Mucosa of descending colon (tissue), 3 donors: ENCODE data around the gene TAP2. TPM values are rescaled to one million over a fixed set of nuclear protein-coding genes. Genes with fewer than 3 reads are reported as not detected.

Source experiments
- ATAC-seq: fragments of 200-7000 bp; cut with Tn5 transposase; one replicate; pipeline ENCODE4 v1.9.1; 2020; ENCODE audit warnings: mild to moderate bottlenecking, moderate library complexity
- DNase-seq, 3 donors: peaks; one replicate each; pipeline ENCODE4 v3.0.0-alpha.2; 2020
- H3K36me3 ChIP-seq: fragments of 200-600 bp; one replicate; pipeline ENCODE4 v1.8.0; 2021; ENCODE audit warnings: low read depth, mild to moderate bottlenecking
- H3K4me1 ChIP-seq: fragments of 200-600 bp; one replicate; pipeline ENCODE4 v1.8.0; 2021; ENCODE audit warnings: low read depth, mild to moderate bottlenecking
- H3K4me3 ChIP-seq: fragments of 200-600 bp; one replicate; pipeline ENCODE4 v1.8.0; 2021; ENCODE audit warnings: mild to moderate bottlenecking
- H3K9me3 ChIP-seq: fragments of 200-600 bp; one replicate; pipeline ENCODE4 v1.8.0; 2021; ENCODE audit warnings: mild to moderate bottlenecking
- intact Hi-C, 2 donors: fragments of 100-400 bp; cut with DNase I in 1 of 2; cut with micrococcal nuclease in 1 of 2; formaldehyde crosslinking; loops; one replicate each; pipeline versions ENCODE4 v1.11.0 to v1.11.1; 2022; cut with DNase I, micrococcal nuclease
- total RNA-seq, 3 donors: library from RNA; stranded (reverse); fragmentation: NEBNext Ultra II Directional in 2 of 3; extraction: Animal tissue kit (Norgen Biotek cat#: 25700) in 2 of 3; gene quantifications; one replicate each; pipeline versions ENCODE4 v1.2.1 to v1.2.4, GENCODE V29; 2021 to 2023
- TF ChIP-seq, protein P1 (sequence below): fragments of 200-600 bp; IDR thresholded peaks from one replicate; pipeline ENCODE4 v1.8.0; 2022; ENCODE audit warnings: antibody characterized with exemption, mild to moderate bottlenecking
- donor health status: DM: no; HTN: no; CAD: no; lungs with moderate emphysema.
- donor health status: DM: no; HTN: no; CAD: no.
- donor health status: DM: no; HTN: yes; CAD: no.

Gene TAP2
- total RNA-seq, 3 donors from 2014 or later, result 47.4 to 179 (median 52.7) TPM

DNA sequence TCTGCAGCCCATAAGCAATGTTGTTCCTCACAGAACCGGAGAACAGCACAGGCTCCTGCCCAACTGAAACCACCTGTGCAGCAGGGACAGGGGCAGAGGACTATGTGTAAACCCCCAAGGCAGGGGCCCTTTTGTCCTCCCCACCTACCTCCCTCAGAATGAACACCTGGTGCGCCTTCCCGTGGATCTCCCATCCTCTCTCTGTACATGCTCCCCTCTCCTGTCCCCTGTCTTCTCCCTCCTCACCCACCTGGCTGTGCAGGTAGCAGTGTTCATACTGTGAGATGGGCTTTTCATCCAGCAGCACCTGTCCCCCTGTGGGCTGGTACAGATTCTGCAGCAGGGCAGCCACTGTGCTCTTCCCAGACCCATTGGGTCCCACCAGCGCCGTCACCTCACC, 8.5 kb downstream of the TAP2 start:
- intact Hi-C loops, result no loop called here
- ATAC-seq (no peak), DNase-seq (no peak)
- no peak overlapping the region for H3K4me3 ChIP-seq
- H3K36me3 ChIP-seq, result no peaks in the 10 kb centered on the region
- TF ChIP-seq, protein P1, sequence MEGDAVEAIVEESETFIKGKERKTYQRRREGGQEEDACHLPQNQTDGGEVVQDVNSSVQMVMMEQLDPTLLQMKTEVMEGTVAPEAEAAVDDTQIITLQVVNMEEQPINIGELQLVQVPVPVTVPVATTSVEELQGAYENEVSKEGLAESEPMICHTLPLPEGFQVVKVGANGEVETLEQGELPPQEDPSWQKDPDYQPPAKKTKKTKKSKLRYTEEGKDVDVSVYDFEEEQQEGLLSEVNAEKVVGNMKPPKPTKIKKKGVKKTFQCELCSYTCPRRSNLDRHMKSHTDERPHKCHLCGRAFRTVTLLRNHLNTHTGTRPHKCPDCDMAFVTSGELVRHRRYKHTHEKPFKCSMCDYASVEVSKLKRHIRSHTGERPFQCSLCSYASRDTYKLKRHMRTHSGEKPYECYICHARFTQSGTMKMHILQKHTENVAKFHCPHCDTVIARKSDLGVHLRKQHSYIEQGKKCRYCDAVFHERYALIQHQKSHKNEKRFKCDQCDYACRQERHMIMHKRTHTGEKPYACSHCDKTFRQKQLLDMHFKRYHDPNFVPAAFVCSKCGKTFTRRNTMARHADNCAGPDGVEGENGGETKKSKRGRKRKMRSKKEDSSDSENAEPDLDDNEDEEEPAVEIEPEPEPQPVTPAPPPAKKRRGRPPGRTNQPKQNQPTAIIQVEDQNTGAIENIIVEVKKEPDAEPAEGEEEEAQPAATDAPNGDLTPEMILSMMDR, result no peak
- H3K9me3 ChIP-seq, result no peaks in the 10 kb centered on the region
- no peaks in the 10 kb centered on the region for H3K4me1 ChIP-seq

DNA sequence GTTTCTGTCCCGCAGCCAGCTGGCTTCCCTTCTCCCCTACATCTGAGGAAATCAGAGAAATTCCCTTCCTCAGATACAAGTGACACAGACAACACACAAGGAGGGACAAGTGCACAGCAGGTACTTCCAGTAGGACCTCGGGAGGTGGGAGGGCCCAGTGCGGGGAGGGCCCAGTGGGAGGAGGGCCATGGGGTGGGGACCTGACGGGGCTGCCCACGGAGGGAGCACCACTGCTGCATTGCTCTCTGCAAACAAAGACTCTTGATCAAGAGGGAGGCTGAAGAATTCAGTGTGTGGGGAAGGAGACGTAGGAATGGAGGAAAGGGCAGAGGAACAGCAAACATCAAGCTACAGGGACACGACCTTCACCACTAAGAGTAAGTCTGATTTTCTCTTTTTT, 9.0 kb downstream of the TAP2 start:
- no peaks in the 10 kb centered on the region for H3K4me1 ChIP-seq
- H3K9me3 ChIP-seq, result no peaks in the 10 kb centered on the region
- TF ChIP-seq, protein P1, result no peak
- no peak for DNase-seq
- intact Hi-C loops, result loop anchor here in 1 of 2 donors (5.0 kb wide), 1 partner anchor 38 kb away; no protein-coding TSS in a partner anchor
- H3K4me3 ChIP-seq, result no peak overlapping the region
- H3K36me3 ChIP-seq, result no peaks in the 10 kb centered on the region
- ATAC-seq, result no peak

DNA sequence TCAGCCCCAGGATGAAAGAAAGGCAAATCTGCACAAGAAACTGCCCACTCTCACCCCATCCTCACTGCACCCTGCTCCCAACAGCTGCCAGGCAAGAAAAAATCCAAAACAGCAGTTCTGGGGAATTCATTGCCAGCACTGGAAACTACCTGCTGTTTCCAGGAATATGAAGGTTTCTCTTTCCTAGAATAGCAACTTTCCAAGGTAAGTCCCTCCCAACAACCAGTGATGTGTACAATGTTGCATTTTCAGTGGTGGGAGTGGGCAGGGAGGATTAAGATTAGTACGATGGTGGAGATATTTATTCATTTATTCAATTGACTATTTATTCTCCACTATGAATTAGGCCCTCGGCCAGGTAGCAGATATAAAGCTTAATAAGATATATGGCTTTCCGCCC, 11.5 kb downstream of the TAP2 start:
- Histone ChIP-seq H3K4me3 (no peak overlapping the region), H3K36me3 (no peaks in the 10 kb centered on the region), H3K9me3 (no peaks in the 10 kb centered on the region), H3K4me1 (no peaks in the 10 kb centered on the region)
- DNase-seq, result no peak
- intact Hi-C loops, result loop anchor here in 1 of 2 donors (5.0 kb wide), 1 partner anchor 40 kb away; no protein-coding TSS in a partner anchor
- TF ChIP-seq, protein P1, result no peak
- no peak for ATAC-seq

DNA sequence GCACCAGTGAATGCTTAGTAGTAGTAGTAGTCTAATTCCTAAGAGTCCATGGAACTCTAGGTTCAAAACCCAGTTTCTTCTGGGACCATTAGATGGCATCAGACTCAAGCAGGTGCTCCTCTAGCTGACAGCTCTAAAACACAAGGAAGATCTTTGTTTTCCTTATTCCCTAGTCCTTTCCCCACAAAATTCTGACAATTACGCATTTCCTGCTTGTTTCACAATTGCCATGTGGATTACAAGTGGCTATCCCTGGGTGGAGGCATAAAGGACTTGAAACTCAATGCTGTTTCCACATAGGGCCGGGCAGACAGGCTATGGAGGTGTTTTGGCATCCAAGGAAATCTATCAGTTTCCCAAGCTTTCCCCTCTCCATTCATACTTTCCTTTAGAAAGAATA, 12.6 kb downstream of the TAP2 start:
- ATAC-seq, result peak; percentile 80
- Histone ChIP-seq H3K4me1 (no peaks in the 10 kb centered on the region), H3K36me3 (no peaks in the 10 kb centered on the region), H3K4me3 (no peak overlapping the region), H3K9me3 (no peaks in the 10 kb centered on the region)
- TF ChIP-seq, protein P1, result no peak
- intact Hi-C loops, result loop anchor here in 1 of 2 donors (5.0 kb wide), 1 partner anchor 41 kb away; no protein-coding TSS in a partner anchor
- no peak for DNase-seq

DNA sequence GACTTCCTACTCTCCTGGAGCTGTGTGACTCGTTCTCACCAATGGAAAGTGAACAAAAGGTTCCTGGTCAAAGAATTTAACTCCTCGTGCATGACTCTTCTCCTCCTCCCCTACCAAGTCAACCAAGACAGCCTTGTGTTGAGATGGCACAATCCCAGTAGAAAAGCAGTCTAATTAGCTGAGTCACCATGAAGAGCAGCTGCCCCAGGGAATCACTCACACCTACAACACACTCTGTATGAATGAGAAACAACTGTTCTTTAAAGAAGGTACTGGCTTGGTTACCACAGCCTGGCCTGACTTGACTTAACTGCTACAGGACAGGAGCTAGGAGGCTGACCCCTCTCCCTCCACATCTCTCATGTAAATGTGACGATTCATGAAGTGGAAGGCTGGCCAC, 18.8 kb downstream of the TAP2 start:
- no peak overlapping the region for H3K4me3 ChIP-seq
- intact Hi-C loops, result no loop called here

More for the DNA sequence above, 18.8 kb downstream of the TAP2 start:
- Histone ChIP-seq H3K36me3 (no peaks in the 10 kb centered on the region), H3K9me3 (no peaks in the 10 kb centered on the region), H3K4me1 (no peaks in the 10 kb centered on the region)
- TF ChIP-seq, protein P1, result no peak
- DNase-seq (no peak), ATAC-seq (no peak)
